Stimulated activated CD8-positive, alpha-beta memory T cell treated with anti-CD3 and anti-CD28 coated beads, Interleukin-4, amount 100 ng/mL, for 48 hours (primary cell): ENCODE results near the gene SMIM5.
"Not testable (repeated sequence)": the region's sequence is repeated elsewhere in the genome, so short reads cannot be mapped to it uniquely, and the experiment has no call there.

ENCODE experiments used
- DNase-seq: peaks from one replicate; pipeline ENCODE4 v3.0.0-alpha.2; 2020

The SMIM5 gene

DNA sequence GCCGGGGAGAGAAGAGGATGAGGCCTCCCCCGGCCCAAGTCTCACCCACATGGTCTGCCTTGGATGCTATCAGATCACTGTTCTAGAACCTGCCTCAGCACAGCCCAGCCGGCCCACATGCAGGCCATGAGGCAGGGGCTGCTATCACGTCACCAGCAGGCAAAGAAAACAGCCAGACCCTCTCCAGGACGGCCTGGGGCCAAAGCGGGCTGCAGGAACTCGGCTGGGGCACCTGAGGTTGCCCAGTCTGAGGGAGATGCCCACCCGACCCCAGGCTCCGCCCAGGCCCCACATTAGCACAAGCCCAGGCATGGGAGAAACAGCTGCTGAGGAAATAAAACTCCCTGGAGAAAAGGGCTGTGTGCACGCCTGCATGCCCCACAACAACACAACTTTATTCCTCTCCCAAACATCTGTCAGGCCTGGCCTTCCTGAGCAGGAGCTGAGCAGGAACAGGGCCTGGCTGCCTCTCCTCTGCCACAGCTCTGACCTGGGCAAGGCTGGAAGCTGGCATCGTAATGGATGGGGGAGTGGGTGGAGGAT lies 6.7 kb upstream of the SMIM5 start:
- no peak for DNase-seq

DNA sequence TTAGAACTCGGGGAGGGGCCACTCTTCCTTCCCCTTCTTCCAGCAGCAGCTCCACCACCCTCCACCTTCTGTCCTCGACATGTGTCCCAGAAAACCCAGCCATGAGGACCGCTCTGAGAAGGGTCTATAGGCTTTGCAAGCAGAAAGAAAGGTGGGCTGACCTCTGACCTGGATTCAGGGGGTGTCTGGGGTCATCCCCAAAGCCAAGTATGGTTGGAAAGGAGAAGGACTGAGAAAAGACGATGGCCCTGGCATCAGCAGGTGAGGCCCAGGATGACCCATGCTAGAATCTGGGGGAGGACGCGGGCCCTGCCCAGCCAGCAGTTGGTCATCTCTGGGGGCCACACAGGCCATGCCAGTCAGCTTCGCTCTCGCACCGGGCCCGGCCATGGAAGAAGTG lies 6.1 kb upstream of the SMIM5 start:
- DNase-seq: no peak

GRCh38 chr17:75628425-75628824 lies 4.8 kb upstream of the SMIM5 start:
- no peak for DNase-seq

- DNase-seq: no peak
Observed at GRCh38 chr17:75629157-75629556, 4.1 kb upstream of the SMIM5 start.

DNA sequence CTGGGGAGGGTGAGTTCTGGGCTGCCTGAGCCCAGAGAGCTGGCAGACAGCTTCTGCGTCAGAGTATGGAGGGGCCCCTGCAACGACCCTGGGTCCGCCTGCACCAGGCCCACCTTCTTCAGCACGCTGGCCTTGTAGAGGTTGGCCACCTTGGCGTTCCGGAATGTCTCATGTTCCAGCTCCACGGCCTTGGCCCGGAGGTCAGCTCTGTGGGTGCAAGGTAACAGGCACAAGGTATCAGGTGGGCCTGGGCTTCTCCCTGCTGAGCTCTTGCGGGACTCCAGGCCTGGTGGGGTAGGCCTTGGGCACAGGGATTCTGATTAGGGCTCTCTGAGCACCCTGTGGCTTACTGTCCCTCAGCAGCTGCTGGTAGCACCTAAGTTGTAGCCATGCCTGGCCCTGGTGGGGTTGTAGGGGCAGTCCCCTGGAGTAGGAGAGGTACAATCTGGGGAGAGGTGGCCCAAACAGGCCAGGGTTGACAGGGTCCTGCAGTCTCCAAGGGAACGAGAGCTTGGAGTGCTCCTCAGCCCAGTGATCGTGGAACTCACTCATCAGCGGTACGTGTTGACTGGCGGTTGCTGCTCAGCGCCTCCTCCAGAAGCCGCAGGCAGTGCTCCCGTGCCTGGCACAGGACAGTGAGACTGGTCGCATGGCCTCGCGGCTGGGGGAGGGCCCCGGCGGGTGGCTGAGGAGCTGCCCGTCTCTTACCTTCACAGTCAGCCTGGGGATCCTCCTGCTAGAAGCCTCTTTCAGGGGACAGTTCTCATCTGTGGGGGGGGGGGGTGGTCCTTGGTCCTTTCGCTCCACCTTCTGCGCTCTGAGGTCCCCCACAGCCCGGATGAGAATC lies 2.9 kb upstream of the SMIM5 start:
- no peak for DNase-seq

- no peak for DNase-seq
Observed at GRCh38 chr17:75631353-75631752, 1.9 kb upstream of the SMIM5 start.

- no peak for DNase-seq
Observed at GRCh38 chr17:75632428-75632827, 806 bp upstream of the SMIM5 start.

- DNase-seq: peak; percentile 58
Observed at GRCh38 chr17:75633486-75634375, 497 bp downstream of the SMIM5 start.

DNA sequence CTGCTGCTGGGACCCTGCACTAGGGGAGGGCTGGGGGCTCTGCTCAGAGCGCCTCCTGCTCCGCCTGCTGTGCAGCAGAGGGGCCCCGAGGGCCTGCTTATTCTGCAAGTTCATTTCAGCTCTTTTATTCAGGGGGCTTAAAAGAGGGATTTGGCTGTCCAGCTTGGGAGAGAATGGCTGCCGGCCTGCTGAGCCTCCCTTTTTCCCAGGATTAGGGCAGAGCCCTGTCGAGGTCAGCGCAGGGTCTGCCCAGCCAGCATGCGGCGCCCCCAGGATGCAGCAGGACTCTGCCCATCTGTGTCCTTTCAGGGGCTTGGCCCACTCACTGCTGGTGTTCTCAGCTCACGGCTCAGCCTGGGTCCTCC lies 1.1 kb downstream of the SMIM5 start:
- DNase-seq: no peak

DNA sequence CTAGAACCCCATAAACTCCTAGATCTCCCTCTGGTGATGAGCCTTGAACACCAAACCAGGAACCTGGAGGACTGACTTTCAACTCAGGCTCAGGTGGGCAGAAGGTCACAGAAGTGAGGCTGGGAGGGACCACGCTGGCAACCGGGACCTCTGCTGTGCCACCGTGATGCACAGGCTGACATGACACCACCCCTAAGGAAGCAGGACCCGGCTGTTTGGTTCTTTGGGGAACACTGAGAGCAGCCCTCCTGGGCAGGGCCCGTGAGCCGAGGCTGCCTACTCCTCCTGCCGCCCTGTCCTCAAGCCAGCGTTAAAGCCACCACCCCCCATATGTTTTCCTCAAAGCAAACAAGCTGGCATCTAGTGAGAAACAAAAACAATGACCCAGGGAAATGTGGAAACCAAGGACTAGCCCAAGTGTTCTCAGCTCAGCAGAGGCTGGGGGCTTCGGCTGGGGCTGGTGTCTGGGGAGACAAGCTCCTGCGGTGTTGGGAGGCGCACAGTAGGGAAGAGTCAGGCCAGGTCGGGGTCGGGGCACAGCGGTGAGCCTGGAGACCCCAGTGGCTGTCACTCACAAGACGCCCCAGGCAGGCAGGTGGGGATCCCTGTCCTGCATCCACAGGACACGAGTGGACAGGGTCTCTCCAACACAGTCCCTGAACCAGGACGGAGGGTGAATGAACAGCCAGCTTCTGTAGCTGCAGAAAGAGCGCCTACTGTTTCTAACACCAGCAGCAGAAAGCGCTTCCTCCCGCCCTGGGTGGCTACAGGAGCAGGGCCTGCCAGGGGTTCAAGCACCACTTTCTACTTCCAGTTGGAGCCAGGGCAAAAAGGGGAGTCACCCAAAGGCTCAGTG lies 1.7 kb downstream of the SMIM5 start:
- DNase-seq: no peak

GRCh38 chr17:75635610-75636202 lies 2.5 kb downstream of the SMIM5 start:
- DNase-seq: no peak

DNA sequence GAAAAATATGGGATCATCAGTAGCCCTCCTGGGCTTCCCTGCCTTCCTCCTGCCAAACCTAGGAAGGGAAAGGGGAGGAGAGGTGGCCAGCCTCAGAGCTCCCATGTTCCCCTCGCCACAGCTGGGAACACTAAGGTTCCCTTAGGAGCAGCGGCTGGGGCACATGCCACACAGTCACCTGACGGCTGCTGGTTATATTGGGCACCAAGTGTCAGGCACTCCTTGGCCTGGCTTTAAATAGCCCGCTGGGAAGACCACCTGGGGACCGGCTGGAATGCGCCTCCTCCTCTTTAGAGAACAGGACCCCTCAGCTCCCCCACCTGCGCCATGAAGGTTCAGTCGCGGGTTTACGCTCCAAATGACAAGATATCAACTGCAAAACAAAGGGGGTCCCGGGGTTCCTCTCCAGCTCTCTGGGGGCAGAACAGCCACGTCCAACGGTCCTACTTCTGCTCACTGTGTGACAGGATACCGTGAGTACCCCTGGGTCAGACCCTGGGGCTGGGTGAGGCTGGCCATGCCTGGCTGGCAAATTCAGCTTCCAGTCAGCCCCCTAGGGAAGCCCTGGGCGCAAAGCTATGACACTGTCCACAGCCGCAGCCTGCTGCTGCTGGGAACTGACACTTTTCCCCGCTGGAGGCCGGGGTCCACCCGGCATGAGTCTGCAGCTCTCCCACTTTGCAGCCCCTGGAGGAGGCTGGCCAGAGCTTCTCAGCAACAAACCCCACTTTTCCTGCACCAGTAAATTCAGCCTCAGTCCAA lies 3.3 kb downstream of the SMIM5 start:
- no peak for DNase-seq

- no peak for DNase-seq
Observed at GRCh38 chr17:75637143-75637538, 3.9 kb downstream of the SMIM5 start.

GRCh38 chr17:75637551-75637950 lies 4.3 kb downstream of the SMIM5 start:
- DNase-seq: no peak

DNA sequence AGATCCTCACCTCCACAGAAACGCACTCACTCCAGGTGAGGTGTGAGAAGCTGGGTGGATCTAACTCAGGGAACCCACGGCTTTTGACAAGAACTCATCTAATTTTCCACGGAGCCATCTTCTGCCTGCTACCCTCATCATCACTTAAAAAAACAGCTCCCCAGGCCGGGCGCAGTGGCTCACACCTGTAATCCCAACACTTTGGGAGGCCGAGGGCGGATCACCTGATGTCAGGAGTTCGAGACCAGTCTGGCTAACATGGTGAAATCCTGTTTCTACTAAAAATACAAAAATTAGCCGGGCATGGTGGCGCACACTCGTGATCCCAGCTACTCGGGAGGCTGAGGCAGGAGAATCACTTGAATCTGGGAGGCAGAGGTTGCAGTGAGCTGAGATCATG lies 4.8 kb downstream of the SMIM5 start:
- DNase-seq: not testable (repeated sequence)

DNA sequence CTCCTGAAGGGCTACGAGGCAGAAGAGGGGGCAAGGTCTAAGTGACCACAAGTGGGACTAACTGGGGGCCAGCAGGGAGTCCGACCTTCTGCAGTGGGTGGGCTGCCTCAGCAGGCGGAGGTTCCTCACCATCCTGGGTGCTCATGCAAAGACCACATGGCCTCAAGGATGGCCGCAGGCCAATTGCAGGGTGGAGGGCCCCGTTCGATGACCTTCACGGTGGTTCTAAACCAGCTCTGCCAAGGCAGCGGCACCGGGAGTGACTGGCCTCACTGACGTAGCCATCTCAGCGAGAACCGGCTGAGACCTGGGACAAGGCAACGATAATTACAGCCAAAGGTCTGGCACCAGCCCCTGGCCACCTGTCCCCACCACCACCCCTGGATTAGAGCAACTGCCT lies 5.7 kb downstream of the SMIM5 start:
- no peak for DNase-seq

GRCh38 chr17:75639327-75639726 lies 6.1 kb downstream of the SMIM5 start:
- DNase-seq: no peak

DNA sequence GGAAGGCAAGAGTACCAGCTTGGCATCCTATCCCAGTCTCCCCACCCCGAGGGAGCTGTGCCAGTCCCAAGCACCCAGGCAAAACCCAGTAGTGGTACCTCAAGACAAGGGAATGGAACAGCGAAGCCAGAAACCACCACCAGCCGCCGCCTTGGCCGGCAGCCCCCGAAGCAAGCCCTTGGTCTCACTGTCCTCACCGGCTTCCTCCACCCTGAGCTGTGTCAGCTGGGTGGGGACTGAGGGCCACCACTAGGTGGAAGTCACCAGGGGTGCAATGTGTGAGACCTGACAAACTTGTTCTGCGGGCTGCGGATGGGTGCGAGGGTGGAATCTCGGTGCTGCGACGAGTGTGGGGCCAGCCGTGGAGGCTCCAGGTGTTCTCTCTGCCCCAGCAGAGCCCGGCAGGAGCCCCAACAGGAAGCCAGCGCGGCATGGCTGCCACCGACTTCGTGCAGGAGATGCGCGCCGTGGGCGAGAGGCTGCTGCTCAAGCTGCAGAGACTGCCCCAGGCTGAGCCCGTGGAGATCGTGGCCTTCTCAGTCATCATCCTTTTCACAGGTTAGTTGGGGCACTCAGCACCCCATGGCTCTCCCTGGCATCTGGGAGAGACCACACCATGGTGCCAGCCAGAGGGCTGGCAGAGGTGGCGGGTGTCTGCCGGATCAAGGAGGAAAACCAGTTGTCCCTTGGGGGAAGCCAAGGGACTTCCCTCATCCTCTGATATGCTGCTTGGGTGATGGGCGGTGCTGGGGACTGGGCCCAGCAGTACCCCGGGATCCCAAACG lies 6.7 kb downstream of the SMIM5 start:
- DNase-seq: no peak

GRCh38 chr17:75640556-75641119 lies 7.4 kb downstream of the SMIM5 start:
- DNase-seq: no peak

DNA sequence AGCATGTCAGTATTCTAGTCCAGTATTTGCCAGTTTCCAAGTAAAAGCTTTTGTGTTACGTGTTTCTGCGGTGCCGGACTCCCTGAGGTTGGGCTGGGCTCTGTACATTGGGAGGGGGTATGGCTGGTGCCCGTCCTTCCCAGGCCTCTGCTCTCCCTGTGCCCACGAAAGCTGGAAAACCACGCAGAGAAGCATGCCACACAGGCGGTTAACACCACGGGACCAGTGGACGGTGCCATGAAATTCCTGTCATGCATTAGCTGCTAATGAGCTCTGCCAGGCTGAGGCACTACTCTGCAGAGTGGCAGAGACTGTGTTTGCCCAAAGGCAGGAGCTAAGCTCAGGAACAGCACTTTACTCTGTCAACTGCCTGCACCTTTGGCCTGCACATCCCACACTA lies 8.1 kb downstream of the SMIM5 start:
- DNase-seq: no peak
